Testis (tissue), 3 donors: ENCODE data around the gene FKBP2. TPM values are rescaled to one million over a fixed set of nuclear protein-coding genes. Genes with fewer than 3 reads are reported as not detected.

Source experiments
- DNase-seq: peaks from one replicate; pipeline ENCODE4 v3.0.0-alpha.2; 2019
- H3K27ac ChIP-seq, 2 donors: fragments of 200-600 bp; sonication (generic); one replicate each; pipeline ENCODE4 v1.5.1; 2019
- H3K27me3 ChIP-seq: fragments of 200-600 bp; sonication (generic); one replicate; pipeline ENCODE4 v1.5.1; 2019
- H3K36me3 ChIP-seq: fragments of 200-600 bp; sonication (generic); one replicate; pipeline ENCODE4 v1.5.1; 2017; ENCODE audit warnings: low read depth; ENCODE audit errors: missing control alignments
- H3K4me1 ChIP-seq: fragments of 200-600 bp; sonication (generic); one replicate; pipeline ENCODE4 v1.5.1; 2019
- H3K4me3 ChIP-seq, 2 donors: fragments of 200-600 bp; sonication (generic); one replicate each; pipeline ENCODE4 v1.5.1; 2017 to 2019
- H3K9me3 ChIP-seq: fragments of 200-600 bp; sonication (generic); one replicate; pipeline ENCODE4 v1.5.1; 2017
- CTCF ChIP-seq, 3 experiments: fragments of 450-650 bp in 2 of 3; fragments of 200-600 bp in 1 of 3; sonication (generic) in 1 of 3; IDR thresholded peaks; one replicate each; pipeline ENCODE4 v1.5.1; 2016 to 2019; ENCODE audit warnings: antibody characterized with exemption in 3 of 3, mild to moderate bottlenecking in 2 of 3, moderate library complexity in 1 of 3
- POLR2A ChIP-seq: fragments of 450-650 bp; IDR thresholded peaks from one replicate; pipeline ENCODE4 v1.6.1; 2017; ENCODE audit warnings: antibody characterized with exemption, mild to moderate bottlenecking, moderate library complexity
- WGBS, 2 donors: methylation state at CpG; one replicate each; pipeline ENCODE4 v1.1.5; 2018; 5-methylcytosine and 5-hydroxymethylcytosine counted together
- intact Hi-C: fragments of 100-400 bp; cut with DNase I; formaldehyde crosslinking; loops from one replicate; pipeline ENCODE4 v1.15.1; 2023; ENCODE audit warnings: low total_unique reads
- polyA plus RNA-seq: library from polyadenylated mRNA; stranded (reverse); fragments of 350-450 nt; fragmentation: Illumina TruSeq; extraction: RNeasy Lipid Tissue Mini Kit (QIAGEN cat#74804); gene quantifications from one replicate; pipeline ENCODE4 v1.2.3, GENCODE V29; 2014; ENCODE audit warnings: low read depth, low replicate concordance; ENCODE audit not compliant: insufficient read depth
- total RNA-seq, 2 donors: library from RNA; depleted of rRNA; stranded (reverse); fragments of >200 nt; gene quantifications; one replicate each; pipeline ENCODE4 v1.2.3, GENCODE V29; 2016

The FKBP2 gene
- total and polyA plus RNA-seq, 3 donors from 2014 or later: 151 to 159 (median 159) TPM

DNA sequence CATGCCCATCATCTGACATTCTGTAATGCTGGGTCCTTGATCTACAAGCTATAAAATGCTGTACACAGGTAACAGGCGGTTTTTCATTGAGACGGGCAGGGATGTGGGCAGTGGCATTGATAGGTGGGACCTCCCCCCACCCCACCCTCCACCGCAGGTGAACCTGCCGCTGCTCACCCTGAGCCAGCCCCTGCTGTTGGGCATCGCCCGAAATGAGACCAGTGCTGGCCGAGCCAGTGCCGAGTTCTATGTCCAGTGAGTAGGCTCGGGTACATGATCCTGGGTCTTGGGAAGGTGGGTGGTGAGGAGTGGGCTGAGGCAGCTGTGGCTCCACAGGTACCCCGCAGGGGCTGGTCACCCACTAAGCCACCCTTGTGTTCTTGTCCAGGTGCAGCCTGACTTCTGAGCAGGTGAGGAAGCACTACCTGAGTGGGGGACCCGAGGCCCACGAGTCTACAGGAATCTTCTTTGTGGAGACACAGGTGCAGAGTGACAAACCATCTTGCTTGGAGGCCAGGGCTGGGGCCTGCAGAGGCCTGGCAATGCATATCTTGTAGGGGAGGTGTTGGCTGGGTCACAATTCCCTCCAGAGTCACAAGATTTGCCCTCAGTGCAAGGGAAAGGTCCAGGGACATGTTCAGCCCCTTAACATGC is 11.7 kb upstream of the FKBP2 start:
- H3K4me1 ChIP-seq: peaks cover 42% of the 10 kb centered on the region
- peak overlapping the region in 1 of 2 donors; percentile 85 for H3K27ac ChIP-seq
- no peaks in the 10 kb centered on the region for H3K27me3 ChIP-seq
- no peaks in the 10 kb centered on the region for H3K36me3 ChIP-seq
- 87 to 88% methylated on average over 4 to 12 of the region's 12 CpGs for WGBS, 2 donors
- no peak for DNase-seq
- intact Hi-C loops: no loop called here
- TF ChIP-seq CTCF (IDR thresholded peaks at IDR 0.05): no peak
- peak overlapping the region in 1 of 2 donors; percentile 73 for H3K4me3 ChIP-seq
- H3K9me3 ChIP-seq: no peaks in the 10 kb centered on the region

DNA sequence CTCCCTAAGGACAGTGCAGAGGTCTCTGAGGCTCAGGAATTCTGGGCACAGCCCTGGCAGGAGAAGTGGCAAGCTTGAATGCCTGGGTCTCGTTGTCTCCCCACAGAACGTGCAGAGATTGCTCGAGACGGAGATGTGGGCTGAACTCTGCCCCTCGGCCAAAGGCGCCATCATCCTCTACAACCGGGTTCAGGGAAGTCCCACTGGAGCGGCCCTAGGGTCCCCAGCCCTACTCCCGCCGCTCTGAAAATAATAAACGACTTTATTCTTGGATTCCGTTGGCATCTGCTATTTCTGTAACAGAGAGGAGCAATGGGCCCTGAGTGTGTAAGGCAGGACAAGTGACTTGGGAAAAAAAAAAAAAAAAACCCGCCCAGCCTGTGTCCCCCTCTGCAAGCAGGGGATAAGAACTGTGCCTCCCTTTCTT is 11.1 kb upstream of the FKBP2 start:
- WGBS, 2 donors: 8 to 31% methylated on average over 12 to 13 of the region's 13 CpGs
- Histone ChIP-seq H3K27ac (peak overlapping the region; percentile 85 to 98), H3K9me3 (no peaks in the 10 kb centered on the region), H3K4me1 (peaks cover 41% of the 10 kb centered on the region), H3K36me3 (no peaks in the 10 kb centered on the region), H3K27me3 (no peaks in the 10 kb centered on the region), H3K4me3 (peak overlapping the region; percentile 73 to 74)
- no peak for DNase-seq
- TF ChIP-seq POLR2A: no peak
- TF ChIP-seq CTCF (IDR thresholded peaks at IDR 0.05): no peak
- intact Hi-C loops: no loop called here

- no peaks in the 10 kb centered on the region for H3K27me3 ChIP-seq
- DNase-seq: peak; percentile 98
- H3K4me3 ChIP-seq: peak within 1 kb of the TSS; percentile 73 to 74
- H3K9me3 ChIP-seq: no peaks in the 10 kb centered on the region
- H3K36me3 ChIP-seq: no peaks in the 10 kb centered on the region
- TF ChIP-seq POLR2A: no peak
- TF ChIP-seq CTCF (IDR thresholded peaks at IDR 0.05): no peak
- peaks cover 40% of the 10 kb centered on the region for H3K4me1 ChIP-seq
- intact Hi-C loops: no loop called here
- WGBS, 2 donors: 0% methylated on average over 40 to 62 of the region's 62 CpGs
- H3K27ac ChIP-seq: peak within 1 kb of the TSS; percentile 85 to 98
Observed at GRCh38 chr11:64230171-64230984, 10.5 kb upstream of the FKBP2 start, which contains the start of gene DNAJC4. DNAJC4 (plus strand) TSS chr11:64230548; CDS start chr11:64230855, 307 bp downstream.

- DNase-seq: no peak
- 9 to 10% methylated on average over 7 to 8 of the region's 8 CpGs for WGBS, 2 donors
Observed at GRCh38 chr11:64230985-64231365, 9.9 kb upstream of the FKBP2 start.

More at GRCh38 chr11:64230985-64231365, 9.9 kb upstream of the FKBP2 start:
- Histone ChIP-seq H3K9me3 (no peaks in the 10 kb centered on the region), H3K4me1 (peaks cover 41% of the 10 kb centered on the region), H3K36me3 (no peaks in the 10 kb centered on the region), H3K4me3 (peak overlapping the region; percentile 73 to 74), H3K27ac (peak overlapping the region; percentile 85 to 98), H3K27me3 (no peaks in the 10 kb centered on the region)
- intact Hi-C loops: no loop called here
- no peak for TF ChIP-seq CTCF (IDR thresholded peaks at IDR 0.05)
- TF ChIP-seq POLR2A: no peak
